Mesothelial cell of epicardium (in vitro differentiated cells): Measurements from ENCODE around the gene CELSR2. TPM values are rescaled to one million over a fixed set of nuclear protein-coding genes. Genes with fewer than 3 reads are reported as not detected.

Source experiments
- DNase-seq, 2 experiments: peaks; one replicate each; pipeline ENCODE4 v3.0.0; 2021; ENCODE audit warnings: low spot score in 2 of 2; ENCODE audit not compliant: unreplicated experiment in 2 of 2
- H3K27ac Mint-ChIP-seq: 2 replicates; pipeline ENCODE4 v1.8.0; 2021; ENCODE audit warnings: mixed read lengths
- H3K27me3 Mint-ChIP-seq: 2 replicates; pipeline ENCODE4 v1.8.0; 2021; ENCODE audit warnings: low read depth, mixed read lengths
- H3K36me3 Mint-ChIP-seq: 2 replicates; pipeline ENCODE4 v1.8.0; 2021; ENCODE audit warnings: mixed read lengths
- H3K4me1 Mint-ChIP-seq: 2 replicates; pipeline ENCODE4 v1.8.0; 2021; ENCODE audit warnings: mixed read lengths
- H3K4me3 Mint-ChIP-seq: 2 replicates; pipeline ENCODE4 v1.8.0; 2021; ENCODE audit warnings: mild to moderate bottlenecking, moderate library complexity, mixed read lengths
- H3K9me3 Mint-ChIP-seq: 2 replicates; pipeline ENCODE4 v1.8.0; 2021; ENCODE audit warnings: mixed read lengths
- total RNA-seq: library from RNA; stranded (reverse); gene quantifications from 3 replicates; pipeline ENCODE4 v1.2.1, GENCODE V29; 2021
- TF ChIP-seq, protein P1 (sequence below): fragments of 200-600 bp; sonication (generic); IDR thresholded peaks from one replicate; pipeline ENCODE4 v1.5.0; 2021; ENCODE audit warnings: antibody characterized with exemption; ENCODE audit not compliant: unreplicated experiment

The CELSR2 gene
- total RNA-seq, 1 donor from 2014 or later, result 27.1 TPM

DNA sequence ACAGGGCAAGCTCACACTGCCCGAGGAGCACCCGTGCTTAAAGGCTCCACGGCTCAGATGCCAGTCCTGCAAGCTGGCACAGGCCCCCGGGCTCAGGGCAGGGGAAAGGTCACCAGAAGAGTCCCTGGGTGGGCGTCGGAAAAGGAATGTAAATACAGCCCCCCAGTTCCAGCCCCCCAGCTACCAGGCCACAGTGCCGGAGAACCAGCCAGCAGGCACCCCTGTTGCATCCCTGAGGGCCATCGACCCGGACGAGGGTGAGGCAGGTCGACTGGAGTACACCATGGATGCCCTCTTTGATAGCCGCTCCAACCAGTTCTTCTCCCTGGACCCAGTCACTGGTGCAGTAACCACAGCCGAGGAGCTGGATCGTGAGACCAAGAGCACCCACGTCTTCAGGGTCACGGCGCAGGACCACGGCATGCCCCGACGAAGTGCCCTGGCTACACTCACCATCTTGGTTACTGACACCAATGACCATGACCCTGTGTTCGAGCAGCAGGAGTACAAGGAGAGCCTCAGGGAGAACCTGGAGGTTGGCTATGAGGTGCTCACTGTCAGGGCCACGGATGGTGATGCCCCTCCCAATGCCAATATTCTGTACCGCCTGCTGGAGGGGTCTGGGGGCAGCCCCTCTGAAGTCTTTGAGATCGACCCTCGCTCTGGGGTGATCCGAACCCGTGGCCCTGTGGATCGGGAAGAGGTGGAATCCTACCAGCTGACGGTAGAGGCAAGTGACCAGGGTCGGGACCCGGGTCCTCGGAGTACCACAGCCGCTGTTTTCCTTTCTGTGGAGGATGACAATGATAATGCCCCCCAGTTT, 1.3 kb downstream of the CELSR2 start:
- Mint-ChIP-seq H3K4me3 (peak overlapping the region; percentile 66), H3K4me1 (peaks cover 30% of the 10 kb centered on the region), H3K27me3 (peaks cover 2% of the 10 kb centered on the region), H3K27ac (no peak overlapping the region), H3K36me3 (peaks cover 19% of the 10 kb centered on the region), H3K9me3 (no peaks in the 10 kb centered on the region)
- TF ChIP-seq, protein P1, sequence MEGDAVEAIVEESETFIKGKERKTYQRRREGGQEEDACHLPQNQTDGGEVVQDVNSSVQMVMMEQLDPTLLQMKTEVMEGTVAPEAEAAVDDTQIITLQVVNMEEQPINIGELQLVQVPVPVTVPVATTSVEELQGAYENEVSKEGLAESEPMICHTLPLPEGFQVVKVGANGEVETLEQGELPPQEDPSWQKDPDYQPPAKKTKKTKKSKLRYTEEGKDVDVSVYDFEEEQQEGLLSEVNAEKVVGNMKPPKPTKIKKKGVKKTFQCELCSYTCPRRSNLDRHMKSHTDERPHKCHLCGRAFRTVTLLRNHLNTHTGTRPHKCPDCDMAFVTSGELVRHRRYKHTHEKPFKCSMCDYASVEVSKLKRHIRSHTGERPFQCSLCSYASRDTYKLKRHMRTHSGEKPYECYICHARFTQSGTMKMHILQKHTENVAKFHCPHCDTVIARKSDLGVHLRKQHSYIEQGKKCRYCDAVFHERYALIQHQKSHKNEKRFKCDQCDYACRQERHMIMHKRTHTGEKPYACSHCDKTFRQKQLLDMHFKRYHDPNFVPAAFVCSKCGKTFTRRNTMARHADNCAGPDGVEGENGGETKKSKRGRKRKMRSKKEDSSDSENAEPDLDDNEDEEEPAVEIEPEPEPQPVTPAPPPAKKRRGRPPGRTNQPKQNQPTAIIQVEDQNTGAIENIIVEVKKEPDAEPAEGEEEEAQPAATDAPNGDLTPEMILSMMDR, result no peak
- DNase-seq, result no peak

DNA sequence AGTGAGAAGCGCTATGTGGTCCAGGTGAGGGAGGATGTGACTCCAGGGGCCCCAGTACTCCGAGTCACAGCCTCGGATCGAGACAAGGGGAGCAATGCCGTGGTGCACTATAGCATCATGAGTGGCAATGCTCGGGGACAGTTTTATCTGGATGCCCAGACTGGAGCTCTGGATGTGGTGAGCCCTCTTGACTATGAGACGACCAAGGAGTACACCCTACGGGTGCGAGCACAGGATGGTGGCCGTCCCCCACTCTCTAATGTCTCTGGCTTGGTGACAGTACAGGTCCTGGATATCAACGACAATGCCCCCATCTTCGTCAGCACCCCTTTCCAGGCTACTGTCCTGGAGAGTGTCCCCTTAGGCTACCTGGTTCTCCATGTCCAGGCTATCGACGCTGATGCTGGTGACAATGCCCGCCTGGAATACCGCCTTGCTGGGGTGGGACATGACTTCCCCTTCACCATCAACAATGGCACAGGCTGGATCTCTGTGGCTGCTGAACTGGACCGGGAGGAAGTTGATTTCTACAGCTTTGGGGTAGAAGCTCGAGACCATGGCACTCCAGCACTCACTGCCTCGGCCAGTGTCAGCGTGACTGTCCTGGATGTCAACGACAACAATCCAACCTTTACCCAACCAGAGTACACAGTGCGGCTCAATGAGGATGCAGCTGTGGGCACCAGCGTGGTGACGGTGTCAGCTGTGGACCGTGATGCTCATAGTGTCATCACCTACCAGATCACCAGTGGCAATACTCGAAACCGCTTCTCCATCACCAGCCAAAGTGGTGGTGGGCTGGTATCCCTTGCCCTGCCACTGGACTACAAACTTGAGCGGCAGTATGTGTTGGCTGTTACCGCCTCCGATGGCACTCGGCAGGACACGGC, 2.2 kb downstream of the CELSR2 start:
- Mint-ChIP-seq H3K4me1 (peaks cover 30% of the 10 kb centered on the region), H3K9me3 (no peaks in the 10 kb centered on the region)

DNA sequence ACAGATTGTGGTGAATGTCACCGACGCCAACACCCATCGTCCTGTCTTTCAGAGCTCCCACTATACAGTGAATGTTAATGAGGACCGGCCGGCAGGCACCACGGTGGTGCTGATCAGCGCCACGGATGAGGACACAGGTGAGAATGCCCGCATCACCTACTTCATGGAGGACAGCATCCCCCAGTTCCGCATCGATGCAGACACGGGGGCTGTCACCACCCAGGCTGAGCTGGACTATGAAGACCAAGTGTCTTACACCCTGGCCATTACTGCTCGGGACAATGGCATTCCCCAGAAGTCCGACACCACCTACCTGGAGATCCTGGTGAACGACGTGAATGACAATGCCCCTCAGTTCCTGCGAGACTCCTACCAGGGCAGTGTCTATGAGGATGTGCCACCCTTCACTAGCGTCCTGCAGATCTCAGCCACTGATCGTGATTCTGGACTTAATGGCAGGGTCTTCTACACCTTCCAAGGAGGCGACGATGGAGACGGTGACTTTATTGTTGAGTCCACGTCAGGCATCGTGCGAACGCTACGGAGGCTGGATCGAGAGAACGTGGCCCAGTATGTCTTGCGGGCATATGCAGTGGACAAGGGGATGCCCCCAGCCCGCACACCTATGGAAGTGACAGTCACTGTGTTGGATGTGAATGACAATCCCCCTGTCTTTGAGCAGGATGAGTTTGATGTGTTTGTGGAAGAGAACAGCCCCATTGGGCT, 3.0 kb downstream of the CELSR2 start:
- TF ChIP-seq, protein P1, result no peak
- Mint-ChIP-seq H3K36me3 (peaks cover 19% of the 10 kb centered on the region), H3K4me3 (no peak overlapping the region), H3K4me1 (peaks cover 30% of the 10 kb centered on the region), H3K27me3 (peaks cover 2% of the 10 kb centered on the region), H3K9me3 (no peaks in the 10 kb centered on the region), H3K27ac (no peak overlapping the region)
- no peak for DNase-seq

More for the DNA sequence above, 2.2 kb downstream of the CELSR2 start:
- Mint-ChIP-seq H3K27me3 (peaks cover 2% of the 10 kb centered on the region), H3K27ac (no peak overlapping the region), H3K36me3 (peaks cover 19% of the 10 kb centered on the region), H3K4me3 (peak overlapping the region; percentile 24)
- no peak for DNase-seq
- TF ChIP-seq, protein P1, result no peak

DNA sequence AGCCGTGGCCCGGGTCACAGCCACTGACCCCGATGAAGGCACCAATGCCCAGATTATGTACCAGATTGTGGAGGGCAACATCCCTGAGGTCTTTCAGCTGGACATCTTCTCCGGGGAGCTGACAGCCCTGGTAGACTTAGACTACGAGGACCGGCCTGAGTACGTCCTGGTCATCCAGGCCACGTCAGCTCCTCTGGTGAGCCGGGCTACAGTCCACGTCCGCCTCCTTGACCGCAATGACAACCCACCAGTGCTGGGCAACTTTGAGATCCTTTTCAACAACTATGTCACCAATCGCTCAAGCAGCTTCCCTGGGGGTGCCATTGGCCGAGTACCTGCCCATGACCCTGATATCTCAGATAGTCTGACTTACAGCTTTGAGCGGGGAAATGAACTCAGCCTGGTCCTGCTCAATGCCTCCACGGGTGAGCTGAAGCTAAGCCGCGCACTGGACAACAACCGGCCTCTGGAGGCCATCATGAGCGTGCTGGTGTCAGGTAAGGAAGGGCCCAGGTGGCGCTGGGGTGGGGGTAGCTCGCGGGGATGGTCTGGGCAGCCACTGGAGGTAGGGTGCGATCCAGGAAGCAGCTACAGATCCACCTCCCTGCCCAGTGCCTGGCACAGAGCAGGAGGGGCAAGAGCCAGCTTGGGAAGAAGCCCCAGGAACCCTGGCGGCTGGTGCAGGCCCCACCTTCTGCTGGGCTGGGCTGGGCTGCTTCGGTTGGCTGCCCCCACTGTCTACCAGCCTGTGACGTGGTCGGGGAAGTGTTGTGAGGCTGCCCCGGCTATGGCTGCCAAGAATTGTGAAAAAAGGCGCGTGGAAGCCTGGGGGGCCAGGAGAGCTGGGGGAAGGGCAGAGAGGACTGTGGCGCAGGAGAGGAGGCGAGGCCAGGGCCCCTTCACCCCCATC, 3.8 kb downstream of the CELSR2 start:
- peaks cover 19% of the 10 kb centered on the region for H3K36me3 Mint-ChIP-seq
- peak overlapping the region; percentile 36 for H3K4me3 Mint-ChIP-seq
- H3K4me1 Mint-ChIP-seq, result peaks cover 30% of the 10 kb centered on the region
- peaks cover 2% of the 10 kb centered on the region for H3K27me3 Mint-ChIP-seq
- no peaks in the 10 kb centered on the region for H3K9me3 Mint-ChIP-seq
- H3K27ac Mint-ChIP-seq, result peak overlapping the region; percentile 71
- TF ChIP-seq, protein P1, result no peak
- no peak for DNase-seq
